K562 (cell line): ENCODE measurements around the gene PLPP7. TPM values are rescaled to one million over a fixed set of nuclear protein-coding genes. Genes with fewer than 3 reads are reported as not detected.

ENCODE experiments used
- ATAC-seq: fragments of 200-7000 bp; cut with Tn5 transposase; 3 replicates; pipeline ENCODE4 v1.9.1; 2020; ENCODE audit warnings: moderate library complexity
- BruUV-seq: library from RNA; stranded (reverse); fragments of 400-500 nt; replicated peaks from 2 replicates; lab custom pipeline; 2021; lab: Mats Ljungman, UMichigan
- CTCF ChIA-PET: fragments of 300-600 bp; formaldehyde crosslinking; extraction: SDS; loops from one replicate; lab custom pipeline; 2021; ENCODE audit warnings: low intra/inter-chr PET ratio; lab: Yijun Ruan, JAX
- POLR2A ChIA-PET: fragments of 300-600, 350-650 bp; sonication (Branson Sonifier 250); formaldehyde crosslinking; extraction: SDS; loops from one replicate; lab custom pipeline; 2021; ENCODE audit warnings: antibody characterized with exemption, inconsistent platforms; lab: Yijun Ruan, JAX
- DNase-seq, 4 experiments: peaks; one replicate each; pipeline versions ENCODE4 v3.0.0 to v3.0.0-alpha.2; 2011 to 2018; ENCODE audit warnings: low spot score in 3 of 4, mixed read lengths in 3 of 4; ENCODE audit errors: extremely low read depth in 1 of 4
- FAIRE-seq: peaks from 2 replicates; lab custom pipeline; 2011; peaks lifted over from hg19 to GRCh38; lab: Jason Lieb, UNC
- H2AFZ ChIP-seq: 2 replicates; pipeline ENCODE4 v1.6.0; 2011; ENCODE audit warnings: low read depth, low read length, control low read depth, inconsistent platforms
- H3K27ac ChIP-seq: fragments of 200-600 bp; 3 replicates; pipeline ENCODE4 v1.8.0; 2011; ENCODE audit warnings: low read depth, mild to moderate bottlenecking, control low read depth, inconsistent platforms, low read length, moderate library complexity, mixed read lengths; ENCODE audit errors: extremely low read depth
- H3K27me3 ChIP-seq, 2 experiments: fragments of 300-600 bp in 1 of 2; 2 replicates in 1 of 2; 3 replicates in 1 of 2; pipeline versions ENCODE4 v1.6.0 to v1.8.0; 2011; ENCODE audit warnings: inconsistent platforms in 2 of 2, low read length in 2 of 2, mild to moderate bottlenecking in 1 of 2, mixed read lengths in 1 of 2, moderate library complexity in 1 of 2; ENCODE audit not compliant: control insufficient read depth in 2 of 2, insufficient read depth in 2 of 2
- H3K36me3 ChIP-seq: fragments of 300-600 bp; 3 replicates; pipeline ENCODE4 v1.8.0; 2011; ENCODE audit warnings: mild to moderate bottlenecking, low read length, inconsistent platforms; ENCODE audit not compliant: control insufficient read depth, insufficient read depth
- H3K4me1 ChIP-seq, 2 experiments: fragments of 200-600 bp in 1 of 2; replicated peaks in 1 of 2; 2 replicates in 1 of 2; 3 replicates in 1 of 2; pipeline versions ENCODE4 v1.5.1 to v1.8.0; 2011; ENCODE audit warnings: inconsistent platforms in 2 of 2, low read length in 2 of 2, mild to moderate bottlenecking in 1 of 2, mixed read lengths in 1 of 2, moderate library complexity in 1 of 2; ENCODE audit not compliant: control insufficient read depth in 2 of 2, insufficient read depth in 2 of 2
- H3K4me2 ChIP-seq: 2 replicates; pipeline ENCODE4 v1.6.1; 2011; ENCODE audit warnings: low read length, control low read depth, inconsistent platforms, mixed read lengths; ENCODE audit not compliant: insufficient read depth
- H3K4me3 ChIP-seq: fragments of 200-600 bp; sonication (generic), shearing (Covaris generic); 2 replicates; pipeline ENCODE4 v1.5.1; 2016; ENCODE audit warnings: control low read depth, inconsistent platforms
- H3K79me2 ChIP-seq: fragments of 200-600 bp; 3 replicates; pipeline ENCODE4 v1.8.0; 2011; ENCODE audit warnings: low read length, inconsistent platforms; ENCODE audit not compliant: control insufficient read depth, insufficient read depth
- H3K9ac ChIP-seq, 2 experiments: 2 replicates each; pipeline versions ENCODE4 v1.6.0 to v1.6.1; 2011; ENCODE audit warnings: low read depth in 2 of 2, low read length in 2 of 2, control low read depth in 1 of 2, inconsistent platforms in 1 of 2, mild to moderate bottlenecking in 1 of 2, mixed read lengths in 1 of 2; ENCODE audit not compliant: insufficient read depth in 1 of 2
- H3K9me1 ChIP-seq: one replicate; pipeline ENCODE4 v1.6.0; 2011; ENCODE audit warnings: inconsistent platforms, mild to moderate bottlenecking, low read length, moderate library complexity; ENCODE audit not compliant: control insufficient read depth, insufficient read depth
- H3K9me3 ChIP-seq: replicated peaks from 2 replicates; pipeline ENCODE4 v1.5.1; 2011; ENCODE audit warnings: low read depth, low read length, inconsistent platforms; ENCODE audit not compliant: control insufficient read depth, insufficient read depth
- H4K20me1 ChIP-seq: replicated peaks from 2 replicates; pipeline ENCODE4 v1.6.1; 2011; ENCODE audit warnings: low read length, inconsistent platforms, mixed read lengths; ENCODE audit not compliant: control insufficient read depth, insufficient read depth
- BACH1 ChIP-seq: fragments of 200-800 bp; sonication (Bioruptor generic); IDR thresholded peaks from 2 replicates; pipeline ENCODE4 v1.6.1; 2016; ENCODE audit warnings: missing genetic modification characterization, missing compliant biosample characterization
- BMI1 ChIP-seq: fragments of 150-350 bp; IDR thresholded peaks from 2 replicates; pipeline ENCODE4 v1.6.1; 2014; ENCODE audit warnings: low read length
- CEBPZ ChIP-seq: fragments of 150-350 bp; IDR thresholded peaks from 2 replicates; pipeline ENCODE4 v1.6.1; 2014; ENCODE audit warnings: low read depth, mild to moderate bottlenecking, low read length, borderline replicate concordance
- CREM ChIP-seq: IDR thresholded peaks from 2 replicates; pipeline ENCODE4 v1.6.1; 2014; ENCODE audit warnings: antibody characterized with exemption, low read depth
- MCM2 ChIP-seq: fragments of 450-650 bp; IDR thresholded peaks from 2 replicates; pipeline ENCODE4 v1.6.1; 2017; ENCODE audit warnings: low read depth, mild to moderate bottlenecking
- POLR2AphosphoS2 ChIP-seq: IDR thresholded peaks from 2 replicates; pipeline ENCODE4 v1.6.1; 2012; ENCODE audit warnings: low read length, improper control_type of control experiment
- POLR2B ChIP-seq: fragments of 450-650 bp; IDR thresholded peaks from 2 replicates; pipeline ENCODE4 v1.6.1; 2018; ENCODE audit warnings: low read depth; ENCODE audit not compliant: partially characterized antibody
- REST ChIP-seq, 2 experiments: fragments of 450-650 bp; formaldehyde crosslinking in 1 of 2; IDR thresholded peaks; 2 replicates each; pipeline versions ENCODE4 v1.4.0 to v1.6.1; 2014 to 2020; ENCODE audit warnings: mild to moderate bottlenecking in 2 of 2, borderline replicate concordance in 1 of 2, low read depth in 1 of 2
- SMAD2 ChIP-seq: fragments of 150-350 bp; IDR thresholded peaks from 2 replicates; pipeline ENCODE4 v1.6.1; 2014; ENCODE audit warnings: low read depth, mild to moderate bottlenecking, low read length
- SMAD4 ChIP-seq: fragments of 250-450 bp; sonication (Bioruptor Pico); conservative IDR thresholded peaks from 2 replicates; pipeline ENCODE4 v1.8.0; 2021; ENCODE audit warnings: inconsistent platforms, mild to moderate bottlenecking, moderate library complexity
- TAL1 ChIP-seq: fragments of 450-650 bp; IDR thresholded peaks from 2 replicates; pipeline ENCODE4 v1.6.1; 2016; ENCODE audit warnings: mild to moderate bottlenecking
- ZZZ3 ChIP-seq: fragments of 450-650 bp; IDR thresholded peaks from 2 replicates; pipeline ENCODE4 v1.6.1; 2016; ENCODE audit warnings: antibody characterized with exemption, mild to moderate bottlenecking, moderate library complexity
- WGBS: fragments of 100-300 bp; shearing (Covaris generic); methylation state at CpG from one replicate; pipeline ENCODE4 v1.1.6; 2016; ENCODE audit warnings: low coverage, mixed read lengths; ENCODE audit not compliant: insufficient coverage; ENCODE audit errors: missing lambda C conversion rate; 5-methylcytosine and 5-hydroxymethylcytosine counted together
- in situ Hi-C: fragments of 300-500 bp; cut with MboI; formaldehyde crosslinking; loops from 4 replicates; pipeline ENCODE4 v1.15.0; 2018; ENCODE audit warnings: inconsistent platforms, mixed read lengths
- intact Hi-C: fragments of 100-400 bp; cut with micrococcal nuclease; formaldehyde crosslinking; loops from 2 replicates; pipeline ENCODE4 v1.14.2; 2022
- polyA plus RNA-seq, 8 experiments: library from polyadenylated mRNA; depleted of rRNA in 4 of 8; stranded (reverse) in 5 of 8; unstranded in 3 of 8; fragments of >200 nt; fragmentation: Nextera tagmentation in 2 of 8; fragmentation: Illumina TruSeq in 1 of 8; extraction: Ambion mirVana in 2 of 8; extraction: Trizol in 1 of 8; gene quantifications; 2 replicates each; pipeline versions ENCODE4 v1.2.1 to v1.2.3, GENCODE V29; 2011 to 2014; ENCODE audit warnings: inconsistent platforms in 1 of 8, missing spikeins in 1 of 8
- total RNA-seq, 7 experiments: library from RNA; depleted of rRNA in 6 of 7; stranded (reverse); fragments of >200 nt in 6 of 7; fragmentation: Illumina TruSeq in 2 of 7; extraction: Trizol in 2 of 7; gene quantifications; 2 replicates each; pipeline versions ENCODE4 v1.2.1 to v1.2.3, GENCODE V29; 2011 to 2021; ENCODE audit warnings: low replicate concordance in 1 of 7

PLPP7 gene
- total and polyA plus RNA-seq, 9 of the 15 experiments (the other 6 are each of a cell fraction or from before 2014, with no cell fraction given), result 0.09 to 0.93 (median 0.18) TPM; not detected in 4

GRCh38 chr9:131284856-131285255 is 4.7 kb upstream of the PLPP7 start:
- Histone ChIP-seq H3K4me1 (peaks cover 0 to 37% of the 10 kb centered on the region in 2 experiments; a peak in 3 of 5 replicates), H3K4me2 (no peak overlapping the region), H3K9ac (peak overlapping the region in 1 of 2 experiments; percentile 77; a peak in 2 of 4 replicates), H3K4me3 (no peak overlapping the region), H3K27ac (no peak overlapping the region), H2AFZ (no peak overlapping the region), H3K9me3 (no peaks in the 10 kb centered on the region), H3K9me1 (no peaks in the 10 kb centered on the region), H4K20me1 (no peaks in the 10 kb centered on the region), H3K27me3 (peaks cover 3 to 13% of the 10 kb centered on the region in 2 experiments; a peak in 3 of 5 replicates), H3K79me2 (no peaks in the 10 kb centered on the region), H3K36me3 (no peaks in the 10 kb centered on the region)
- intact Hi-C loops, result no loop called here
- 31% methylated on average over 6 of the region's 6 CpGs for WGBS
- POLR2A ChIA-PET, result interaction anchor here (0.6 kb wide), 1 partner anchor 127 kb away, joined by 3 read pairs; no protein-coding TSS in a partner anchor
- no peak for ATAC-seq
- no peak for FAIRE-seq
- in situ Hi-C loops, result no loop called here
- BruUV-seq, result no TSS peak
- DNase-seq, result no peak
- CTCF ChIA-PET, result no interaction called here
- no peak for TF ChIP-seq REST (IDR thresholded peaks at IDR 0.05; ENCODE audit: borderline replicate concordance)
- no peak for TF ChIP-seq REST (CRISPR knock-in tag; IDR thresholded peaks at IDR 0.05; ENCODE audit: low read depth)
- TF ChIP-seq TAL1, result no peak
- no peak for TF ChIP-seq CREM
- no peak for TF ChIP-seq SMAD4 (CRISPR knock-in tag)
- no peak for TF ChIP-seq CEBPZ
- TF ChIP-seq ZZZ3, result no peak
- TF ChIP-seq POLR2B, result no peak
- no peak for TF ChIP-seq BMI1
- TF ChIP-seq POLR2AphosphoS2, result no peak
- TF ChIP-seq BACH1 (tag), result no peak
- TF ChIP-seq MCM2, result no peak
- TF ChIP-seq SMAD2, result no peak
